Testis (tissue), 3 donors: ENCODE measurements around the gene RIMKLA. TPM values are rescaled to one million over a fixed set of nuclear protein-coding genes. Genes with fewer than 3 reads are reported as not detected.

ENCODE experiments used
- DNase-seq: peaks from one replicate; pipeline ENCODE4 v3.0.0-alpha.2; 2019
- H3K27ac ChIP-seq, 2 donors: fragments of 200-600 bp; sonication (generic); one replicate each; pipeline ENCODE4 v1.5.1; 2019
- H3K27me3 ChIP-seq: fragments of 200-600 bp; sonication (generic); one replicate; pipeline ENCODE4 v1.5.1; 2019
- H3K36me3 ChIP-seq: fragments of 200-600 bp; sonication (generic); one replicate; pipeline ENCODE4 v1.5.1; 2017; ENCODE audit warnings: low read depth; ENCODE audit errors: missing control alignments
- H3K4me1 ChIP-seq: fragments of 200-600 bp; sonication (generic); one replicate; pipeline ENCODE4 v1.5.1; 2019
- H3K4me3 ChIP-seq, 2 donors: fragments of 200-600 bp; sonication (generic); one replicate each; pipeline ENCODE4 v1.5.1; 2017 to 2019
- H3K9me3 ChIP-seq: fragments of 200-600 bp; sonication (generic); one replicate; pipeline ENCODE4 v1.5.1; 2017
- CTCF ChIP-seq, 3 experiments: fragments of 450-650 bp in 2 of 3; fragments of 200-600 bp in 1 of 3; sonication (generic) in 1 of 3; IDR thresholded peaks; one replicate each; pipeline ENCODE4 v1.5.1; 2016 to 2019; ENCODE audit warnings: antibody characterized with exemption in 3 of 3, mild to moderate bottlenecking in 2 of 3, moderate library complexity in 1 of 3
- POLR2A ChIP-seq: fragments of 450-650 bp; IDR thresholded peaks from one replicate; pipeline ENCODE4 v1.6.1; 2017; ENCODE audit warnings: antibody characterized with exemption, mild to moderate bottlenecking, moderate library complexity
- WGBS, 2 donors: methylation state at CpG; one replicate each; pipeline ENCODE4 v1.1.5; 2018; 5-methylcytosine and 5-hydroxymethylcytosine counted together
- intact Hi-C: fragments of 100-400 bp; cut with DNase I; formaldehyde crosslinking; loops from one replicate; pipeline ENCODE4 v1.15.1; 2023; ENCODE audit warnings: low total_unique reads
- polyA plus RNA-seq: library from polyadenylated mRNA; stranded (reverse); fragments of 350-450 nt; fragmentation: Illumina TruSeq; extraction: RNeasy Lipid Tissue Mini Kit (QIAGEN cat#74804); gene quantifications from one replicate; pipeline ENCODE4 v1.2.3, GENCODE V29; 2014; ENCODE audit warnings: low read depth, low replicate concordance; ENCODE audit not compliant: insufficient read depth
- total RNA-seq, 2 donors: library from RNA; depleted of rRNA; stranded (reverse); fragments of >200 nt; gene quantifications; one replicate each; pipeline ENCODE4 v1.2.3, GENCODE V29; 2016

RIMKLA gene
- total and polyA plus RNA-seq, 3 donors from 2014 or later, result 2.2 to 2.6 (median 2.4) TPM

- 86 to 87% methylated on average over 1 of the region's 1 CpG for WGBS, 2 donors
- H3K4me3 ChIP-seq, result no peak overlapping the region
- no peaks in the 10 kb centered on the region for H3K9me3 ChIP-seq
- H3K36me3 ChIP-seq, result no peaks in the 10 kb centered on the region
- intact Hi-C loops, result no loop called here
- TF ChIP-seq CTCF (IDR thresholded peaks at IDR 0.05) (no peak), POLR2A (no peak)
- H3K27me3 ChIP-seq, result no peaks in the 10 kb centered on the region
- H3K4me1 ChIP-seq, result no peaks in the 10 kb centered on the region
- H3K27ac ChIP-seq, result no peak overlapping the region
- DNase-seq, result no peak
Observed at GRCh38 chr1:42369471-42369870, 11.1 kb upstream of the RIMKLA start.

- no peak overlapping the region for H3K4me3 ChIP-seq
- H3K27me3 ChIP-seq, result no peaks in the 10 kb centered on the region
- intact Hi-C loops, result no loop called here
- no peaks in the 10 kb centered on the region for H3K9me3 ChIP-seq
- no peak for DNase-seq
- no peaks in the 10 kb centered on the region for H3K4me1 ChIP-seq
- no peak for TF ChIP-seq POLR2A
- TF ChIP-seq CTCF (IDR thresholded peaks at IDR 0.05), result no peak
- H3K36me3 ChIP-seq, result no peaks in the 10 kb centered on the region
- no peak overlapping the region for H3K27ac ChIP-seq
Observed at GRCh38 chr1:42370876-42371549, 9.6 kb upstream of the RIMKLA start.

GRCh38 chr1:42372796-42373195 is 7.8 kb upstream of the RIMKLA start:
- Histone ChIP-seq H3K36me3 (no peaks in the 10 kb centered on the region), H3K27me3 (no peaks in the 10 kb centered on the region), H3K27ac (no peak overlapping the region), H3K4me1 (no peaks in the 10 kb centered on the region), H3K9me3 (no peaks in the 10 kb centered on the region), H3K4me3 (no peak overlapping the region)
- TF ChIP-seq CTCF (IDR thresholded peaks at IDR 0.05), result no peak
- TF ChIP-seq POLR2A, result no peak
- no peak for DNase-seq
- 65 to 74% methylated on average over 2 of the region's 2 CpGs for WGBS, 2 donors
- intact Hi-C loops, result no loop called here

GRCh38 chr1:42379794-42380585 is 602 bp upstream of the RIMKLA start:
- Histone ChIP-seq H3K27ac (no peak overlapping the region), H3K4me1 (no peaks in the 10 kb centered on the region), H3K27me3 (no peaks in the 10 kb centered on the region), H3K9me3 (no peaks in the 10 kb centered on the region), H3K36me3 (no peaks in the 10 kb centered on the region), H3K4me3 (peak overlapping the region; percentile 47 to 53)
- intact Hi-C loops, result no loop called here
- TF ChIP-seq CTCF (IDR thresholded peaks at IDR 0.05) (no peak), POLR2A (no peak)
- 1 to 2% methylated on average over 7 to 34 of the region's 34 CpGs for WGBS, 2 donors
- peak; percentile 37 for DNase-seq
